ENCODE results near the gene ADGRL2.
"Not testable (repeated sequence)": the region's sequence is repeated elsewhere in the genome, so short reads cannot be mapped to it uniquely, and the experiment has no call there.

ADGRL2 gene

DNA sequence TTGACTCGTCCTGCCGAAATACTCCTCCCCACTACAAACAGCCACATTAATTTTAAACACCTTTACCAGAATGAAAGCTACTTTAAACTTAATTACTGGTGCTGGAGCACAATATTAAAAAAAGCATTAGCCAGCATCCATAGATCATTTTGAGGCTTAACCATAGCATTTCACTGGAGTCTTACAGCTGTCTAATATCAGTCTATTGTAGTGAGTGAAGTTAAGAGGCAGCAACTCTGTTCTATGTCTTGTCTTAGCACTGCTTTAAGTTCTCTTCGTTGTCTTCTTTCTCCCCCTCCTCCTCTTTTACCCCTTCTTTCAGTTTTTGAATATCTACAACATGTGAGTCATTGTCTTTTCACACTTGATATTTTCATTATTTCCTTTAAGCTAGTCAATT lies 49.3 kb downstream of the ADGRL2 start:
- DNase-seq (ENCODE audit: low read depth) = no peak

DNA sequence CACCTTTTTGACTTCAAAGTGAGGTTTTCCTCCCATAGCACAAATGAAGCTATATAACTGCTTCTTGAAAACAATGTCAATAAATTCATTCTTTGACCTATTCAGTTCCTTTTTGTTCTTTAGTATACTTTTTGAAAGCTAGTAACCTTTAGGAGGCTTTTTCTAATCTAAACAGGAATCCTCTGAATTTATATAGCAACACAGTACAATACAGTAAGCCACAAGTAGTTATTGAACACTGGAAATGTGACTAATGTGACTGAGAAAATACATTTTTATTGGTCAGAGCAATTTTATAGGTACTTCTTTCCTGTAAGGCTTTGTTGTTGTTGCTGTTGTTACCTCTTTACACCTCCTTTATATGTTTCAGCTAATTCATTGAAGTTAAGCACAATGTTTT lies 49.8 kb downstream of the ADGRL2 start:
- DNase-seq (ENCODE audit: low read depth) = no peak

DNA sequence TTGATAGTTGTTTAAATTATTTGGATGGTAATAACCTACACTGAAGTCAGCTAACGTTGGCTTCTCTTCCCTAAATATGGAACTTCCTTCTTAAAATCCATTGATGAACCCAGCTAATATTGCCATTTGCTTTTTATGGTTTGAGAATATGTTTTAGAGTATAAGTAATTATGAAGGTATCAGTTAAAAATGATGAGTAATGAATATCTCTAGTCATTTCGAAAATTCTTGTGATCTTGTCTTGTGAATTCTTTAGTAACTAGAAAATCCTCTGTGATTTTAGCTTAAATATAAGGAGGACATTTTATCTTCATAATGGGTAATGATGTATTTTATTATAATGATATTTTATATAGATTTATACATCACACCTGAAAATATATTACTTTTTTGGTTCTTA lies 50.5 kb downstream of the ADGRL2 start:
- DNase-seq (ENCODE audit: low read depth) = no peak

DNA sequence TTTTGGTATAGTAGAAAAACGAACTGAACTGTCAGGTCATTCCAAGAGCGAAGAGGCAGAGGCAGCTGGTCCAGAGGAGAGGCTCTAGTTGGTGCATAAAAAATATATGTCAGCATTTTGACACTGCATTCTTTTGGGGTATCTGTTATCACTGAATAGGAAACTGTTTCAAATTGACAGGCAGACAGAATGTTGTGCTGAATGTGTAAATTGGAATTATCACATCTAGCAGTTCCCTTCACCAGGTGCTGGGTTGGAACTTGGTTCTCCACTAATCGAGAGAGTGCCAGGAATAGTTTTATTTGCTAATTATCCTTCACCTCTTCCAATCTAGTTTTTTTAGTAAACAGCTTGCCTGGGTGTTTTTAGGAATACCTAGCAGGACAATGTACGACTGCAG lies 52.2 kb downstream of the ADGRL2 start:
- no peak for DNase-seq (ENCODE audit: low read depth)

DNA sequence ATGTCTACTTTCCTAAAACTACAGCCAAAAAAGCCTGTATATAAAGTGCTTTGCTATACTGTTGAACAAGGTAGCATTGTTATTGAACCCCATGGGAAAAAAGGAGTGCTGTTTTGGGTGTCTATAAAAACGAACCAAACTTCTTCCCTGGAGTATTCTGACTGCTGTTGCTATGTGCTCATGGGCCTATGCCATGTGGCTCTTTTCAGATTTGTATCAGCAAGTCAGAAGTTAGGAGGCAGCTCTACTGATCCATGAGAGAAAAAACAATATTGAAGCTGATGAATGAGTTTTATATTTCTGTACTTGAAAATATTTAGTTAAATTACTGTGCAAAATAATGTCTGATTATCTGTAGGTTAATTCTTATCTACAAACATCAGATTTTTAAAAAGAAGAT lies 66.5 kb downstream of the ADGRL2 start:
- no peak for DNase-seq (ENCODE audit: low read depth)

DNA sequence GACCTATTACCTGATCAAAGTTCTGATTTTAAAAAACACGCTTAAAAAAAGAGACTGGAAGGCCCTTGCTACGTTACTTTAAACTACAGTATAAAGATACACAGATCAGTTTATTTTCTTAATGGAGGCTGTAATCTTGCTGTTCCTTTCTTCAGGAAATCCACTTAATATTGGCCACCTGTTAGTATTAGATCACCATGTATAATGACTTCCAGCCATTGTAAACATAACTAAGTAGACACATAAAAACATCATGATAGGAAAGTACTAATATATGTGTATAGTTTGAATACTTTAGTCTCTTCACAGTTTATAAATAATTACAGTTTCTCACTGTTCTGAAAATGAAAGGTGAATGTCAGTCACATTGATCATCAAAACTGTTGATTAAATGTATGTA lies 68.6 kb downstream of the ADGRL2 start:
- DNase-seq (ENCODE audit: low read depth) = no peak

DNA sequence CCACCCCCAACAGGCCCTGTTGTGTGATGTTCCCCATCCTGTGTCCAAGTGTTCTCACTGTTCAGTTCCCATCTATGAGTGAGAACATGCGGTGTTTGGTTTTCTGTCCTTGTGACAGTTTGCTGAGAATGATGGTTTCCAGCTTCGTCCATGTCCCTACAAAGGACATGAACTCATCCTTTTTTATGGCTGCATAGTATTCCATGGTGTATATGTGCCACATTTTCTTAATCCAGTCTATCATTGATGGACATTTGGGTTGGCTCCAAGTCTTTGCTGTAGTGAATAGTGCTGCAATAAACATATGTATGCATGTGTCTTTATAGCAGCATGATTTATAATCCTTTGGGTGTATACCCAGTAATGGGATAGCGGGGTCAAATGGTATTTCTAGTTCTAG lies 70.4 kb downstream of the ADGRL2 start:
- not testable (repeated sequence) for DNase-seq (ENCODE audit: low read depth)

- DNase-seq (ENCODE audit: low read depth) = no peak
Measured at GRCh38 chr1:81873946-81874345, 73.2 kb downstream of the ADGRL2 start.

DNA sequence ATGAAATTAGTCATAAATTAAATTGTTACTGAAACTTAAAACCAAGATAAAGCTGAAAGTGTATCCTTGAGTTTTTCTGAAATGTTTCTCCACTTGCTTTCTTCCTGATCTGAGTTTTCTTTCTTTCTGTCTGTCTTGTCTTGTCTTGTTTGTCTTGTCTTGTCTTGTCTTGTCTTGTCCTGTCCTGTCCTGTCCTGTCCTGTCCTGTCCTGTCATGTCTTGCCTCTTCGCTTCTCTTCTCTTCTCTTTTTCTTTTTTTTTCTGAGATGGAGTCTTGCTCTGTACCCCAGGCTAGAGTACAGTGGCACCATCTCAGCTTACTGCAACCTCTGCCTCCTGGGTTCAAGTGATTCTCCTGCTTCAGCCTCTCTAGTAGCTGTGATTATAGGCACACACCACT lies 73.7 kb downstream of the ADGRL2 start:
- no peak for DNase-seq (ENCODE audit: low read depth)

GRCh38 chr1:81874940-81875339 lies 74.2 kb downstream of the ADGRL2 start:
- no peak for DNase-seq (ENCODE audit: low read depth)

DNA sequence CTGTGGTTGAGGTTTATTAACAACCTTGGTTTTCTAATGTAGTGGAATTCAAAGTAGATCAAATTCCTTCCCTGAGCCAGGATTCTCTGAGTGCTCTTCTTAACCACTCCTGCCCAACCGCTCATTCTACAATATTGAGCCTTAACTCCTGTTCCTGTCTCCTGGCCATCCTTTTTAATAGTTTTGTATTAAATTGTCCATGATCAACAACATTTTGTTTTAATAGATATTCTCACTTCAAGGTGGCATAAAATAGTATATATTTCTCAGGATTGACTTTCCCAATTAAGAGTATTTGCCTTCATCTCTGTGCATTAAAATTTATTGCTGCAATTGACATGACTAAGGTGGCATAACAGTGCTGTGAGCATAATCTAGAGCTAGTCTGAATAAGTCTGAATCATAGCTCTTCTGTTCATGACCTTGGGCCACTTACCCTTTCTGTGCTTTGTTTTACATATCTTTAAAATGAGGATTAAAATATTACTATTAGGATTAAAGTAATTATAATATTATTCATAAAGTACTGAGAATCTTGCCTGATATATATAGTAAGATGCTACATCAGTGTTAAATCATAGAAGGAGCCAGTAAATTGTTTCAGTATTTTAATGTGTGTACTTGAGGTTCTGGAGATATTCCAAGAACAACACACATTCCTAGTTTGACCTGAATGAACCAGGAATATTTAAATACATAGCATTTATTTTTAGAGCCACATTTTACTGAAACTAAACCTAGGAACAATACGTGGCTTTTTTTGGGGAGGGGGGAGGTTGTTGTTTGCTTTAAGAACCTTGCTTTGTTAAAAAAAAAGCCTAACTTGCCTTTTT lies 76.4 kb downstream of the ADGRL2 start:
- no peak for DNase-seq (ENCODE audit: low read depth)

- DNase-seq (ENCODE audit: low read depth) = no peak
Measured at GRCh38 chr1:81877940-81878339, 77.2 kb downstream of the ADGRL2 start.

GRCh38 chr1:81878538-81878937 lies 77.8 kb downstream of the ADGRL2 start:
- DNase-seq (ENCODE audit: low read depth) = no peak

DNA sequence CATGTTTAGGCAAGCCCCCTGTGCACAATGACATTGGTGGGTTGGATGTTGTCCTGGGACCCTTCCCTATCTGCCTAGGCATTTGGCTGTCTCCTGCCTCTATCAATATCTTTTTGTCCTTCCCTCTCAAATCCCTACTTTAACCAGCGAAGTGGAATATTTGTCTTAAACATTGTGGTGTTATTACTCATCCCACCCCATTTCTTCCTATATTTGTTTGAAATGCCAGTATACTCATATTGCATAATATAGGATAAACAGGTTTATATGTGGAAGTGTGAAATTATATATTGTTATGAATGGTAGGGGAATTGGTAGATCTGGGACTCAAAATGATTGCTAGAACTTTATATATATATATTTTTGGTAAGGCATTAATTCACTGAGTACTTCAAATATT lies 80.0 kb downstream of the ADGRL2 start:
- no peak for DNase-seq (ENCODE audit: low read depth)

DNA sequence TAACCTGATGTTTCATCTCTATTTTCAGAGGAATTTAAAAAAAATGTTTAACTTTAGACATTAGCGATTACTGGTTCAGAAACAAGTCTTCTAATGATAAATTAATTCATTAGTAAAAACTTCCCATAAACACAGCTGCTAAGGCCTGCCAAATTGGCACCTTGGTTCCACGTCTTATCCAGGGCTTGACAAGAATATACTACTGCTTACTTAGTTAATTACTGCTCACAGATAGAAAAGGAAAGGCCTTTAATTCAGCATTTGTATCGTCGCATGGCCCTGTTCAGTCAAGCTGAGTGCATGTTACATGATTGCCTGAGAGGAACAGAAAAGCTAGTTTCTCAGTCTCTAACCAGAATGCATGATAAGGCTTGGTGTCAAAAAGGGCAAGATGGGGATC lies 84.6 kb downstream of the ADGRL2 start:
- DNase-seq (ENCODE audit: low read depth) = no peak

GRCh38 chr1:81886292-81886691 lies 85.6 kb downstream of the ADGRL2 start:
- not testable (repeated sequence) for DNase-seq (ENCODE audit: low read depth)

- DNase-seq (ENCODE audit: low read depth) = no peak
Measured at GRCh38 chr1:81887421-81888144, 86.8 kb downstream of the ADGRL2 start.

- DNase-seq (ENCODE audit: low read depth) = no peak
Measured at GRCh38 chr1:81889166-81889565, 88.4 kb downstream of the ADGRL2 start.

DNA sequence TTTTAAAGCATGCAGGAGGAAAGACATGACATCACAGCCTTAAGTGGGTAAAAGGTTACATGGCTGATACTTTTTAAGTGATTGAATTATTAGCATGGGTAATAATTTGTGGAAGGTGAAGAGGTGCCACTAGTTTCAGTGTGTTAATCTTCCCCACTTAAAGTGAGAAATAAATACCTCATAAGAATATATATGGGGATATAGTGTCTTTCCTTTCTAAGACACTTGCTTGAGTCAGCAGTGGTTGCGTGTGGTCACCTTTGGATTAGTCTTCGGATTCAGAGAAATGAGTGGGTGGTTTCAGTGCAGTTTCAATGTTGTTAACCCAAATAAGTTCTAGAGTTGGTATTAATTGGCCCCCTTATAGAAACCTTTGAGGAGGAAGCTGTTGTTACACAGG lies 94.1 kb downstream of the ADGRL2 start:
- no peak for DNase-seq (ENCODE audit: low read depth)

- DNase-seq (ENCODE audit: low read depth) = no peak
Measured at GRCh38 chr1:81899214-81899821, 98.6 kb downstream of the ADGRL2 start.

- no peak for DNase-seq (ENCODE audit: low read depth)
Measured at GRCh38 chr1:81907575-81907974, 106.8 kb downstream of the ADGRL2 start.

DNA sequence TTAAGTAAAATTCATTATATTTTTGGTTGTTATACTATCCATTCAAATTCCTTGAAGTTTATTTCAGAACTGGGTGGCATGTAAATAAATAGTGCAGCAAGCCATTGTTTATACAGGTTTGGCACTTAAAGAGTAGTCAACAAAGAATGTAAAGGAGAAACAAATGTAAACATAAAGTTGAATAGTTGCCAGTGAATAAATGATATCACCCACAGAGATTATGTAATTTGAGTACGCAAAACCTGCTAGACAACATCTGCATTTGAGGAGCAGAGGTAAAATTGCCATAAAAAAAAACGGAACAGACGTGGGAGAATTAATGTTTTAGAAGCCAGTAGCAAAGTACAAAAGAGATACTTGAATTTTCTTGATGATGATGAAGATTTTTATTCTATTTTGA lies 111.6 kb downstream of the ADGRL2 start:
- DNase-seq (ENCODE audit: low read depth) = no peak

DNA sequence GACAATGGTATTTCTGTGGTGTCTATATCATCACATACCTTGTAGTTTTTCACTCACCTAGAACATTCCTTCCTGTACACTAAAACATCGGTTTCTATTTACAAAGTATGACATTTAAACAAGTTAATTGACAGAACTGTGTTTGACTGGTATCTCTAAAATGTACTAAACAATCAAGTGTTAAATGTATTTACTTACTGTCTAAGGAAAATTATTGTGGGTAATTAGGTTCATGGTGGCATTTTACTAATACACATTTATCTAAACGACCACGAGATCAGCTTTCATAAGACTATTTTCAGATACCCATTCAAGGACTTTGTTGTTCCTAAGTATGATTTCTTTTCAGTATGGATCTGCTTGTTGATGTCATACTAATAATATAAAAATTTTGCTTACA lies 115.2 kb downstream of the ADGRL2 start:
- no peak for DNase-seq (ENCODE audit: low read depth)
